Pancreas (tissue), 10 donors: ENCODE measurements around the gene RTN4RL1. TPM values are rescaled to one million over a fixed set of nuclear protein-coding genes. Genes with fewer than 3 reads are reported as not detected.
A peak's percentile ranks its signal among the peaks of the same experiment; 100 is the strongest.

ENCODE experiments used
- ATAC-seq, 4 donors: fragments of 200-7000 bp; cut with Tn5 transposase; one replicate each; pipeline versions ENCODE4 v1.8.0 to v1.9.1; 2020; ENCODE audit warnings: mild to moderate bottlenecking in 4 of 4, moderate library complexity in 4 of 4
- DNase-seq, 6 donors: peaks; one replicate each; pipeline ENCODE4 v3.0.0-alpha.2; 2020
- FAIRE-seq: peaks from 2 replicates; lab custom pipeline; 2012; peaks lifted over from hg19 to GRCh38; lab: Jason Lieb, UNC
- H3K27ac ChIP-seq, 4 donors: fragments of 200-600 bp; sonication (generic); 1 replicate in 3 of 4; 2 replicates in 1 of 4; pipeline versions ENCODE4 v1.5.0 to v1.8.0; 2020
- H3K27me3 ChIP-seq, 4 donors: fragments of 200-600 bp; one replicate each; pipeline ENCODE4 v1.8.0; 2021
- H3K36me3 ChIP-seq, 3 donors: fragments of 200-600 bp; sonication (generic) in 1 of 3; one replicate each; pipeline versions ENCODE4 v1.5.0 to v1.8.0; 2020 to 2021
- H3K4me1 ChIP-seq, 3 donors: fragments of 200-600 bp; one replicate each; pipeline ENCODE4 v1.8.0; 2021
- H3K4me3 ChIP-seq, 4 donors: fragments of 200-600 bp; sonication (generic) in 2 of 4; one replicate each; pipeline versions ENCODE4 v1.5.0 to v1.8.0; 2020 to 2021
- H3K9me3 ChIP-seq, 4 donors: fragments of 200-600 bp; one replicate each; pipeline ENCODE4 v1.8.0; 2021
- WGBS, 2 donors: extraction: QIAGEN DNeasy Blood & Tissue Kit; methylation state at CpG; one replicate each; pipeline ENCODE4 v1.1.7; 2013; 5-methylcytosine and 5-hydroxymethylcytosine counted together
- intact Hi-C, 3 donors: fragments of 100-400 bp; cut with DNase I; formaldehyde crosslinking; loops; one replicate each; pipeline versions ENCODE4 v1.11.1 to v1.14.2; 2022
- polyA plus RNA-seq, 2 donors: library from polyadenylated mRNA; stranded (reverse); fragments of 200-250 nt; gene quantifications; one replicate each; pipeline ENCODE4 v1.2.3, GENCODE V29; 2013
- total RNA-seq, 6 donors: library from RNA; stranded (reverse); fragmentation: NEBNext Ultra II Directional in 4 of 6; extraction: Animal tissue kit (Norgen Biotek cat#: 25700) in 4 of 6; gene quantifications; one replicate each; pipeline versions ENCODE4 v1.2.1 to v1.2.4, GENCODE V29; 2021 to 2023
- TF ChIP-seq, protein P1 (sequence below), 4 donors: fragments of 200-600 bp; sonication (generic) in 3 of 4; IDR thresholded peaks; one replicate each; pipeline versions ENCODE4 v1.5.0 to v1.8.0; 2021; ENCODE audit warnings: antibody characterized with exemption in 4 of 4
- donor health status: healthy with polysubstance abuse.
- donor health status: DM: no; HTN: no; CAD: no; lungs with moderate emphysema.
- donor health status: DM: no; HTN: no; CAD: no.
- donor health status: control.
- donor health status: control.
- donor health status: Bipolar disorder and iron deficiency.
- donor health status: DM: yes; HTN: yes; CAD: no.
- donor health status: DM: no; HTN: no; CAD: no.
- donor health status: DM: no; HTN: no; CAD: no.
- donor health status: DM: yes; HTN: yes; CAD: no.

The RTN4RL1 gene
- total and polyA plus RNA-seq, 8 donors: 0.93 to 3.6 (median 2.1) TPM

- intact Hi-C loops: no loop called here
- Histone ChIP-seq H3K4me1 (peaks cover 11 to 18% (median 11%) of the 10 kb centered on the region in 3 donors), H3K4me3 (no peak overlapping the region), H3K9me3 (no peaks in the 10 kb centered on the region), H3K27me3 (no peaks in the 10 kb centered on the region), H3K27ac (no peak overlapping the region), H3K36me3 (no peaks in the 10 kb centered on the region)
- TF ChIP-seq, protein P1, sequence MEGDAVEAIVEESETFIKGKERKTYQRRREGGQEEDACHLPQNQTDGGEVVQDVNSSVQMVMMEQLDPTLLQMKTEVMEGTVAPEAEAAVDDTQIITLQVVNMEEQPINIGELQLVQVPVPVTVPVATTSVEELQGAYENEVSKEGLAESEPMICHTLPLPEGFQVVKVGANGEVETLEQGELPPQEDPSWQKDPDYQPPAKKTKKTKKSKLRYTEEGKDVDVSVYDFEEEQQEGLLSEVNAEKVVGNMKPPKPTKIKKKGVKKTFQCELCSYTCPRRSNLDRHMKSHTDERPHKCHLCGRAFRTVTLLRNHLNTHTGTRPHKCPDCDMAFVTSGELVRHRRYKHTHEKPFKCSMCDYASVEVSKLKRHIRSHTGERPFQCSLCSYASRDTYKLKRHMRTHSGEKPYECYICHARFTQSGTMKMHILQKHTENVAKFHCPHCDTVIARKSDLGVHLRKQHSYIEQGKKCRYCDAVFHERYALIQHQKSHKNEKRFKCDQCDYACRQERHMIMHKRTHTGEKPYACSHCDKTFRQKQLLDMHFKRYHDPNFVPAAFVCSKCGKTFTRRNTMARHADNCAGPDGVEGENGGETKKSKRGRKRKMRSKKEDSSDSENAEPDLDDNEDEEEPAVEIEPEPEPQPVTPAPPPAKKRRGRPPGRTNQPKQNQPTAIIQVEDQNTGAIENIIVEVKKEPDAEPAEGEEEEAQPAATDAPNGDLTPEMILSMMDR (IDR thresholded peaks at IDR 0.05): no peak
- DNase-seq (peak in 1 of 6 donors; percentile 52), ATAC-seq (no peak), FAIRE-seq (no peak)
- WGBS, 2 donors: 39 to 40% methylated on average over 14 of the region's 14 CpGs
Measured at GRCh38 chr17:2051933-2052559, 26.9 kb upstream of the RTN4RL1 start.

DNA sequence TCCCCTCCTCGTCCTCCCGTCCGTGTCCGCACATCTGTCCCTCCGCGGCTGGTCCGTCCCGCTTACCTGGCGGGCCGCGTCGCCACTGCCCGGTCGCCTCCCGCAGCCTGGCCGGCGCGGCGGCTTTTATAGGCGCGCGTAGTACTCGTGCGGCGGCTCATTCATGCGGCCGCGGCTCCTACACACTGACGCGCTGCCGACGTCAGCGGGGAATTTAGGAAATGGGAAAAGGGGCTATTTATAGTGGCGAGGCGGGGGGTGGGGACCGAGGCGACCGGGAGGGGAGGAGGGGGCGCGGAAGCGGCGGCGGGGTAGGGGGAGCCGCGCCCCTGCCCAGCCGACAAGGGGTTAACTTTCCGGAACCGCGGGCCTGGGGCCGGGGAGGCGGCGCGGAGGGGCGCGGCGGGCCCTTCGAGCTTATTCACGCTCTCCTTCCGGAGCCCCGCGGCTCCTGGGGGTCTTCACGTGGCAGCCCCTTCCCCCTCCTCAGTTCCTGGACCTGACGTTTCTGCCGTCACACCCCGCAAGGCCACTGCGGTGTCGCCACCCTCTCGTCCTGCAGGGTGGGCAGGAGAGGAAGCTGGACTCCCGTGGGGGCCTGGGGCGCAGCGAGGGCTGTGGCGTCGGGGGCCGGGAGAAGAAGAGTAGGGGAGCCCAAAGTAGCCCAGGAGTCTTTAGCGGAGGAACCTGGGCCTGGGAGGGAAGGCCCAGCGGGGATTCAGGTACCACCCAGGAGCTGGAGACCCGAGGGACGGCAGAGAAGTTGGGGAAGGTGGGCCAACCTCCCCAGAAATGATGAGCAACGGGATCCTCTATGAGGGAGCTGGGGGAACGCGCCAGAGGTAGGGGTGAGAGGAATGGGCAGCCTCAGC lies 26.2 kb upstream of the RTN4RL1 start:
- peak in 3 of 6 donors; percentile 65 to 81 (median 73) for DNase-seq
- TF ChIP-seq, protein P1 (IDR thresholded peaks at IDR 0.05): no peak
- intact Hi-C loops: no loop called here
- no peak for FAIRE-seq
- H3K4me1 ChIP-seq: peaks cover 11 to 18% (median 11%) of the 10 kb centered on the region in 3 donors
- no peaks in the 10 kb centered on the region for H3K27me3 ChIP-seq
- H3K36me3 ChIP-seq: no peaks in the 10 kb centered on the region
- 8 to 9% methylated on average over 41 to 81 of the region's 81 CpGs for WGBS, 2 donors
- H3K27ac ChIP-seq: no peak overlapping the region
- peak overlapping the region in 3 of 4 donors; percentile 51 to 85 (median 69) for H3K4me3 ChIP-seq
- no peaks in the 10 kb centered on the region for H3K9me3 ChIP-seq
- peak in 3 of 4 donors; percentile 7 to 15 (median 11) for ATAC-seq

DNA sequence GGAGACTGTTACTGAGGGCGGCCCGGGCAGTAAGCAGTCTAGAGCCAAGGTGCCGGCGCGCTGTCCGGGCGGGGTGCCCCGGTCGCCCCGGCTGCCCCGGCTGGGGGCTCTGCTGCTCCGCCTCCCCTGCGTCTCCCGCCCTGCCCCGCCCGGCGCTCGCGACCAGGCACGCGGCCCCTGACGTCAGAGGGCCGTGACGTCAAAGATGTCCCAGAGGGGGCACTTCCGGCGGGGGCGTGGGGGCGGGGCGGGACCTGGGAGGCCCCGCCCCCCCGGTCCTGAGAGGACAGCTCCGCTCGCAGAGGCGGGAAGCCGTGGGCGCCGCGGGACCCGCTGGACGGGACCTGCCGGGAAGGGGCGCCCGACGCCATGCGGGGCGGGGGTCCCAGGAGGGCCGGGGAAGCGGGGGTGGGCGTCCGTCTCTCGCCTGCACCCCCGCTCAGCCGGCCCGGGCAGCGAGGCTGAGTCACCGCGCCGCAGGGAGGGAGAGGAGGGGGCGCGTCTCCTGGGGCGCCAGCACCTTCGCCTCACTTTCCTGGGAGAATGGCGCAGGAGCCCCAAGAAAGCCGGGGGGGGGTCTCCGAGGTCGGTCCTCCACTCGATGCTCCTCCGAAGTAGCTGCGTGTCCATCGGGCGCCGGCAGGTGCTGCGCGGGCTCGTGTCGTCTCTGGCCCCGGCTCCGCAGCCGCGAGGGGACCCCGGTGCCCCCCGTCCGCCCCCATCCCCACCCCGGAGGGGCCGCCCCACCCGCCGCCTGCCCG lies 25.3 kb upstream of the RTN4RL1 start:
- H3K36me3 ChIP-seq: no peaks in the 10 kb centered on the region
- TF ChIP-seq, protein P1 (IDR thresholded peaks at IDR 0.05): no peak
- no peaks in the 10 kb centered on the region for H3K27me3 ChIP-seq
- H3K4me1 ChIP-seq: peaks cover 10 to 18% (median 11%) of the 10 kb centered on the region in 3 donors
- H3K9me3 ChIP-seq: no peaks in the 10 kb centered on the region
- WGBS, 2 donors: 1 to 2% methylated on average over 32 to 88 of the region's 88 CpGs
- intact Hi-C loops: no loop called here
- FAIRE-seq (no peak), DNase-seq (peak; percentile 59 to 91 (median 83)), ATAC-seq (peak; percentile 43 to 62 (median 54))
- no peak overlapping the region for H3K27ac ChIP-seq
- H3K4me3 ChIP-seq: peak overlapping the region; percentile 23 to 85 (median 60)

GRCh38 chr17:2049333-2050299 lies 24.5 kb upstream of the RTN4RL1 start:
- no peak overlapping the region for H3K27ac ChIP-seq
- peaks cover 9 to 18% (median 11%) of the 10 kb centered on the region in 3 donors for H3K4me1 ChIP-seq
- WGBS, 2 donors: 1% methylated on average over 52 to 104 of the region's 104 CpGs
- H3K9me3 ChIP-seq: no peaks in the 10 kb centered on the region
- peak; percentile 58 to 72 (median 66) for ATAC-seq
- TF ChIP-seq, protein P1 (IDR thresholded peaks at IDR 0.05): no peak
- H3K4me3 ChIP-seq: peak overlapping the region; percentile 65 to 85 (median 68)
- intact Hi-C loops: no loop called here
- H3K27me3 ChIP-seq: no peaks in the 10 kb centered on the region
- DNase-seq: peak; percentile 82 to 94 (median 92)
- H3K36me3 ChIP-seq: no peaks in the 10 kb centered on the region
- no peak for FAIRE-seq
